HG03159 (cell line): Measurements from ENCODE around the gene KATNBL1.

Source experiments
- ATAC-seq: cut with Tn5 transposase; IDR thresholded peaks from one replicate; pipeline ENCODE4 v1.9.1; 2021; ENCODE audit warnings: mild to moderate bottlenecking, moderate library complexity; ENCODE audit not compliant: unreplicated experiment

KATNBL1 gene

GRCh38 chr15:34119291-34119690 is 90.6 kb downstream of the KATNBL1 start:
- no peak for ATAC-seq

DNA sequence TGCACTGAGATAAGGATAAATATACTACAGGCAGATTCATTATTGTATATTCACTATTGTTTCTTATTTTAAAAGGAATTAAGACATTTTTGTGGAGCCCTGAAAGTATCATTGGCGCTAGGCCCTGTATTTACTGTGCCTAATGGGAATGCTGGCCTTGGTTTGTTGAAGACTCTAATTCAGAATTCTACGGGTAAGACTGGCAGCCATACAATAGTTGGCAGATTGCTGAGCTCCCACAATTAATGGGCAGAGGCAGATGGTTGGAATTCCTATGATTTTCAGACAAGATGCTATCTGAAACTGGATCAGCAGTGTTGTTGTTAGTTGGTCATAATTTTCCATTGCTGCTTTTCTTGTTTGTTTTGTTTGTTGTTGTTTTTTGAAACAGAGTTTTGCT is 93.3 kb downstream of the KATNBL1 start:
- ATAC-seq: no peak

- no peak for ATAC-seq
Observed at GRCh38 chr15:34114739-34115138, 95.2 kb downstream of the KATNBL1 start.

GRCh38 chr15:34114215-34114614 is 95.7 kb downstream of the KATNBL1 start:
- ATAC-seq: no peak

- ATAC-seq: no peak
Observed at GRCh38 chr15:34111488-34111887, 98.4 kb downstream of the KATNBL1 start.

GRCh38 chr15:34109797-34110663 is 99.9 kb downstream of the KATNBL1 start:
- no peak for ATAC-seq

DNA sequence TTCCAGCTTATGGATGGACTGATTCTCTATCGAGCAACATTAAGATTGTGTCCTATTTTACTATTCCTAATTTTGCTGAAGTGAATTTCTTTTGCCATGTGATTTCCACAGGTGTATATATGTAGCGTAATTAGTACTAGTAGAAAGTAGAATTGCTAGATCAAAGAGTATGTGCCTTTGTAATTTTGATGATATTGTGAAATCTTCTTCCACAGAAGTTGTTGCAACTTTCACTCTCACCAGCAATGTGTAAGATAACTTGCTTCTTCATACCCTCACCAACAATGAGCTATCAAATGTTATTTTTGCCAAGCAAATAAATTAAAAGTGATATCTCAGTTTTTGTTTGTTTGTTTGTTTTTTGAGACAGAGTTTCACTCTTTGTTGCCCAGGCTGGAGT is 102.6 kb downstream of the KATNBL1 start:
- no peak for ATAC-seq

GRCh38 chr15:34106423-34106822 is 103.5 kb downstream of the KATNBL1 start:
- no peak for ATAC-seq

GRCh38 chr15:34102175-34102925 is 107.5 kb downstream of the KATNBL1 start:
- peak; percentile 25 for ATAC-seq

- peak; percentile 98 for ATAC-seq
Observed at GRCh38 chr15:34101366-34102174, 108.3 kb downstream of the KATNBL1 start, which contains the start of the genes EMC7 and PGBD4. Gene EMC7 (minus strand): TSS chr15:34101862. CDS start chr15:34101839, 23 bp downstream. Gene PGBD4 (plus strand): TSS chr15:34102083. CDS start chr15:34102532, 449 bp downstream.

- ATAC-seq: no peak
Observed at GRCh38 chr15:34099914-34100313, 110.0 kb downstream of the KATNBL1 start.
